GM12878 (cell line): ENCODE measurements around the gene CKS2. TPM values are rescaled to one million over a fixed set of nuclear protein-coding genes. Genes with fewer than 3 reads are reported as not detected.

Source experiments
- ATAC-seq: fragments of 200-7000 bp; cut with Tn5 transposase; 3 replicates; pipeline ENCODE4 v1.9.1; 2020; ENCODE audit warnings: mild to moderate bottlenecking, moderate library complexity
- BruUV-seq: library from RNA; stranded (reverse); fragments of 400-500 nt; replicated peaks from 2 replicates; lab custom pipeline; 2021; lab: Mats Ljungman, UMichigan
- CTCF ChIA-PET: fragments of 300-600 bp; sonication (Branson Sonifier 250); formaldehyde crosslinking; extraction: SDS; loops from one replicate; lab custom pipeline; 2021; ENCODE audit warnings: inconsistent platforms; lab: Yijun Ruan, JAX
- POLR2A ChIA-PET: fragments of 350-600 bp; formaldehyde crosslinking; extraction: SDS; loops from one replicate; lab custom pipeline; 2021; ENCODE audit warnings: inconsistent platforms; lab: Charles Lee
- RAD21 ChIA-PET: fragments of 300-600 bp; sonication (Branson Sonifier 250); formaldehyde crosslinking; loops from one replicate; lab custom pipeline; 2023; ENCODE audit warnings: antibody characterized with exemption; ENCODE audit not compliant: unreplicated experiment; lab: Charles Lee
- SMC1A ChIA-PET: fragments of 300-600 bp; sonication (Branson Sonifier 250); formaldehyde crosslinking; loops from one replicate; lab custom pipeline; 2023; ENCODE audit not compliant: unreplicated experiment, uncharacterized antibody; lab: Charles Lee
- DNase-seq: peaks from one replicate; pipeline ENCODE4 v3.0.0-alpha.2; 2011; ENCODE audit warnings: low read depth, low spot score
- FAIRE-seq: peaks from 3 replicates; lab custom pipeline; 2011; peaks lifted over from hg19 to GRCh38; lab: Jason Lieb, UNC
- H2AFZ ChIP-seq: 2 replicates; pipeline ENCODE4 v1.6.0; 2011; ENCODE audit warnings: low read depth, low read length, control low read depth; ENCODE audit not compliant: control insufficient read depth
- H3K27ac ChIP-seq: 2 replicates; pipeline ENCODE4 v1.5.1; 2011; ENCODE audit warnings: control low read depth; ENCODE audit not compliant: control insufficient read depth, insufficient read depth
- H3K27me3 ChIP-seq, 2 experiments: replicated peaks in 1 of 2; 2 replicates each; pipeline versions ENCODE4 v1.6.0 to v1.6.1; 2011; ENCODE audit warnings: low read length in 1 of 2; ENCODE audit not compliant: control insufficient read depth in 2 of 2, insufficient read depth in 2 of 2
- H3K36me3 ChIP-seq, 2 experiments: 2 replicates each; pipeline ENCODE4 v1.5.1; 2011; ENCODE audit warnings: low read length in 1 of 2; ENCODE audit not compliant: control insufficient read depth in 2 of 2, insufficient read depth in 2 of 2
- H3K4me1 ChIP-seq: 2 replicates; pipeline ENCODE4 v1.6.1; 2011; ENCODE audit warnings: mild to moderate bottlenecking, low read length, moderate library complexity, mixed read lengths; ENCODE audit not compliant: control insufficient read depth, insufficient read depth
- H3K4me2 ChIP-seq: 2 replicates; pipeline ENCODE4 v1.6.0; 2011; ENCODE audit warnings: control low read depth; ENCODE audit not compliant: control insufficient read depth, insufficient read depth
- H3K4me3 ChIP-seq: fragments of 200-600 bp; sonication (generic); 2 replicates; pipeline ENCODE4 v1.5.1; 2016
- H3K79me2 ChIP-seq: 2 replicates; pipeline ENCODE4 v1.6.0; 2011; ENCODE audit warnings: low read length; ENCODE audit not compliant: control insufficient read depth, insufficient read depth
- H3K9ac ChIP-seq: 2 replicates; pipeline ENCODE4 v1.8.0; 2011; ENCODE audit warnings: low read length, control low read depth, mixed read lengths; ENCODE audit not compliant: control insufficient read depth, insufficient read depth
- H3K9me3 ChIP-seq: replicated peaks from 3 replicates; pipeline ENCODE4 v1.5.1; 2011; ENCODE audit warnings: mild to moderate bottlenecking, low read length; ENCODE audit not compliant: control insufficient read depth, insufficient read depth
- H4K20me1 ChIP-seq: 2 replicates; pipeline ENCODE4 v1.6.0; 2011; ENCODE audit not compliant: control insufficient read depth, insufficient read depth
- CHD2 ChIP-seq: IDR thresholded peaks from 2 replicates; pipeline ENCODE4 v1.6.1; 2011; ENCODE audit warnings: low read depth, low read length, improper control_type of control experiment, borderline replicate concordance
- EZH2 ChIP-seq: IDR thresholded peaks from 2 replicates; pipeline ENCODE4 v1.6.1; 2012; ENCODE audit warnings: low read depth, mild to moderate bottlenecking, control low read depth, inconsistent platforms, low read length, borderline replicate concordance; ENCODE audit not compliant: control insufficient read depth
- HDAC2 ChIP-seq: fragments of 200-600 bp; sonication (generic); IDR thresholded peaks from 2 replicates; pipeline ENCODE4 v1.6.1; 2017
- JUND ChIP-seq: IDR thresholded peaks from 2 replicates; pipeline ENCODE4 v1.6.1; 2012; ENCODE audit warnings: low read depth, mild to moderate bottlenecking, low read length, improper control_type of control experiment, moderate library complexity
- NFIC ChIP-seq: IDR thresholded peaks from 2 replicates; pipeline ENCODE4 v1.6.1; 2012; ENCODE audit warnings: low read depth, mild to moderate bottlenecking, inconsistent platforms, low read length, moderate library complexity
- NR2F1 ChIP-seq: fragments of 450-650 bp; conservative IDR thresholded peaks from 2 replicates; pipeline ENCODE4 v1.6.1; 2017; ENCODE audit warnings: mild to moderate bottlenecking
- NRF1 ChIP-seq: conservative IDR thresholded peaks from 2 replicates; pipeline ENCODE4 v1.6.1; 2011; ENCODE audit warnings: mild to moderate bottlenecking, low read depth, low read length, improper control_type of control experiment
- PML ChIP-seq: IDR thresholded peaks from 2 replicates; pipeline ENCODE4 v1.6.1; 2012; ENCODE audit warnings: low read length, inconsistent platforms
- RUNX3 ChIP-seq: IDR thresholded peaks from 2 replicates; pipeline ENCODE4 v1.6.1; 2012; ENCODE audit warnings: low read length, inconsistent platforms
- SMAD5 ChIP-seq: IDR thresholded peaks from 2 replicates; pipeline ENCODE4 v1.6.1; 2016; ENCODE audit warnings: antibody characterized with exemption, low read depth
- SUPT20H ChIP-seq: IDR thresholded peaks from 2 replicates; pipeline ENCODE4 v1.6.1; 2011; ENCODE audit warnings: low read depth, mild to moderate bottlenecking, low read length, moderate library complexity, borderline replicate concordance; ENCODE audit not compliant: control insufficient read depth
- WRNIP1 ChIP-seq: IDR thresholded peaks from 2 replicates; pipeline ENCODE4 v1.6.1; 2011; ENCODE audit warnings: low read depth, low read length, improper control_type of control experiment, borderline replicate concordance
- ZBTB11 ChIP-seq: fragments of 450-650 bp; formaldehyde crosslinking; IDR thresholded peaks from 2 replicates; pipeline ENCODE4 v1.5.0; 2022; ENCODE audit warnings: mild to moderate bottlenecking, missing genetic modification characterization
- ZBTB33 ChIP-seq: fragments of 450-650 bp; IDR thresholded peaks from 2 replicates; pipeline ENCODE4 v1.6.1; 2017; ENCODE audit warnings: mild to moderate bottlenecking
- ZNF622 ChIP-seq: fragments of 450-650 bp; IDR thresholded peaks from 2 replicates; pipeline ENCODE4 v1.6.1; 2017; ENCODE audit warnings: mild to moderate bottlenecking, inconsistent platforms
- WGBS: methylation state at CpG from one replicate; pipeline ENCODE4 v1.1.6; 2016; ENCODE audit warnings: low lambda C conversion rate; ENCODE audit not compliant: insufficient replicate concordance, insufficient coverage; ENCODE audit errors: missing lambda C conversion rate; 5-methylcytosine and 5-hydroxymethylcytosine counted together
- in situ Hi-C: fragments of 300-500 bp; cut with MboI; formaldehyde crosslinking; loops from 9 replicates; pipeline ENCODE4 v1.14.3; 2018; ENCODE audit warnings: mixed read lengths
- intact Hi-C: fragments of 100-400 bp; cut with micrococcal nuclease; formaldehyde crosslinking; loops from one replicate; pipeline ENCODE4 v1.14.2; 2022; ENCODE audit not compliant: unreplicated experiment
- polyA plus RNA-seq, 11 experiments: library from polyadenylated mRNA; depleted of rRNA in 4 of 11; unstranded in 6 of 11; stranded (reverse) in 5 of 11; fragments of >200 nt; fragmentation: Nextera tagmentation in 4 of 11; fragmentation: Illumina TruSeq in 1 of 11; extraction: Ambion mirVana in 4 of 11; extraction: Trizol in 1 of 11; gene quantifications; 1 replicate in 1 of 11; 2 replicates in 10 of 11; pipeline versions ENCODE4 v1.2.1 to v1.2.3, GENCODE V29; 2011 to 2016; ENCODE audit warnings: inconsistent platforms in 2 of 11, missing spikeins in 2 of 11, low read depth in 1 of 11
- total RNA-seq, 4 experiments: library from RNA; depleted of rRNA in 3 of 4; stranded (reverse); fragments of >200 nt in 3 of 4; fragmentation: Illumina TruSeq in 1 of 4; extraction: Trizol in 1 of 4; gene quantifications; 2 replicates each; pipeline versions ENCODE4 v1.2.1 to v1.2.3, GENCODE V29; 2013 to 2021

Gene CKS2
- total and polyA plus RNA-seq, 10 of the 15 experiments (the other 5 are each of a cell fraction or from before 2014, with no cell fraction given) = 172 to 1,251 (median 503) TPM

GRCh38 chr9:89347651-89348050, 36.7 kb downstream of the CKS2 start:
- Histone ChIP-seq H3K36me3 (peaks cover 38 to 43% of the 10 kb centered on the region in 2 experiments), H3K9me3 (peaks cover 2% of the 10 kb centered on the region; the same call in 1 of the 3 replicates), H3K4me2 (no peak overlapping the region), H3K27ac (no peak overlapping the region), H3K4me3 (no peak overlapping the region), H3K27me3 (no peaks in the 10 kb centered on the region), H2AFZ (no peak overlapping the region), H3K9ac (no peak overlapping the region), H3K4me1 (peaks cover 10% of the 10 kb centered on the region), H3K79me2 (no peaks in the 10 kb centered on the region), H4K20me1 (no peaks in the 10 kb centered on the region)
- SMC1A ChIA-PET = interaction anchor here (1.2 to 2.3 kb wide), 2 partner anchors 10 to 34 kb away, joined by 3 to 8 read pairs; no protein-coding TSS in a partner anchor
- CTCF ChIA-PET = no interaction called here
- intact Hi-C loops = no loop called here
- ATAC-seq (no peak), FAIRE-seq (no peak), DNase-seq (no peak)
- no TSS peak for BruUV-seq
- TF ChIP-seq SUPT20H (no peak), ZBTB33 (no peak), JUND (no peak), CHD2 (no peak), SMAD5 (no peak), NRF1 (no peak), NR2F1 (no peak), ZBTB11 (CRISPR knock-in tag) (no peak), NFIC (no peak), EZH2 (no peak), RUNX3 (no peak), HDAC2 (no peak), PML (no peak), WRNIP1 (no peak), ZNF622 (no peak)
- in situ Hi-C loops = no loop called here
- POLR2A ChIA-PET = interaction anchor here (0.7 to 1.4 kb wide), 2 partner anchors 10 to 13 kb away, joined by 4 read pairs; no protein-coding TSS in a partner anchor
- 86% methylated on average over 5 of the region's 5 CpGs for WGBS
- RAD21 ChIA-PET = interaction anchor here (1.3 kb wide), 1 partner anchor 8 kb away, joined by 3 read pairs; no protein-coding TSS in a partner anchor
